Measurements from ENCODE around the gene NAA35.

NAA35 gene

GRCh38 chr9:86069206-86069869, 128.4 kb downstream of the NAA35 start:
- DNase-seq, result no peak
